Measurements from ENCODE around the gene ENKUR.
"Not testable (repeated sequence)": the region's sequence is repeated elsewhere in the genome, so short reads cannot be mapped to it uniquely, and the experiment has no call there.

ENKUR gene

GRCh38 chr10:24973163-24973562 lies 42.8 kb downstream of the ENKUR start:
- DNase-seq (ENCODE audit: low spot score) = no peak

- no peak for DNase-seq (ENCODE audit: low spot score)
Measured at GRCh38 chr10:24971374-24971773, 44.6 kb downstream of the ENKUR start.

- no peak for DNase-seq (ENCODE audit: low spot score)
Measured at GRCh38 chr10:24969841-24970281, 46.1 kb downstream of the ENKUR start.

GRCh38 chr10:24968951-24969350 lies 47.0 kb downstream of the ENKUR start:
- not testable (repeated sequence) for DNase-seq (ENCODE audit: low spot score)

GRCh38 chr10:24968349-24968748 lies 47.6 kb downstream of the ENKUR start:
- no peak for DNase-seq (ENCODE audit: low spot score)

GRCh38 chr10:24966962-24967481 lies 48.9 kb downstream of the ENKUR start:
- DNase-seq (ENCODE audit: low spot score) = no peak

- no peak for DNase-seq (ENCODE audit: low spot score)
Measured at GRCh38 chr10:24965051-24965450, 50.9 kb downstream of the ENKUR start.

- DNase-seq (ENCODE audit: low spot score) = no peak
Measured at GRCh38 chr10:24963521-24964041, 52.4 kb downstream of the ENKUR start.

- DNase-seq (ENCODE audit: low spot score) = no peak
Measured at GRCh38 chr10:24962995-24963394, 53.0 kb downstream of the ENKUR start.

GRCh38 chr10:24961582-24961981 lies 54.4 kb downstream of the ENKUR start:
- no peak for DNase-seq (ENCODE audit: low spot score)

- no peak for DNase-seq (ENCODE audit: low spot score)
Measured at GRCh38 chr10:24959382-24959730, 56.6 kb downstream of the ENKUR start.

- DNase-seq (ENCODE audit: low spot score) = peak; percentile 97
Measured at GRCh38 chr10:24958721-24959381, 57.1 kb downstream of the ENKUR start.

- DNase-seq (ENCODE audit: low spot score) = peak; percentile 74
Measured at GRCh38 chr10:24958091-24958720, 57.8 kb downstream of the ENKUR start.

GRCh38 chr10:24957624-24958051 lies 58.3 kb downstream of the ENKUR start:
- not testable (repeated sequence) for DNase-seq (ENCODE audit: low spot score)

- DNase-seq (ENCODE audit: low spot score) = no peak
Measured at GRCh38 chr10:24953675-24954074, 62.3 kb downstream of the ENKUR start.

- DNase-seq (ENCODE audit: low spot score) = peak; percentile 67
Measured at GRCh38 chr10:24952707-24953645, 63.0 kb downstream of the ENKUR start.

GRCh38 chr10:24952143-24952706 lies 63.7 kb downstream of the ENKUR start, which contains the start of gene PRTFDC1:
Gene PRTFDC1, minus strand, starts transcription at chr10:24952606. Its CDS starts 31 bp downstream, at chr10:24952575.
- peak; percentile 45 for DNase-seq (ENCODE audit: low spot score)

GRCh38 chr10:24951201-24952142 lies 64.5 kb downstream of the ENKUR start:
- DNase-seq (ENCODE audit: low spot score) = peak; percentile 73

GRCh38 chr10:24950439-24950838 lies 65.5 kb downstream of the ENKUR start:
- DNase-seq (ENCODE audit: low spot score) = no peak

- no peak for DNase-seq (ENCODE audit: low spot score)
Measured at GRCh38 chr10:24949616-24950015, 66.3 kb downstream of the ENKUR start.
